A673 (cell line): Measurements from ENCODE around the gene BTBD16. TPM values are rescaled to one million over a fixed set of nuclear protein-coding genes. Genes with fewer than 3 reads are reported as not detected.

Source experiments
- BruUV-seq: library from RNA; stranded (reverse); fragments of 400-500 nt; replicated peaks from 2 replicates; lab custom pipeline; 2021; lab: Mats Ljungman, UMichigan
- CTCF ChIA-PET: fragments of 300-600 bp; sonication (Branson Sonifier 250); formaldehyde crosslinking; loops from one replicate; lab custom pipeline; 2022; ENCODE audit warnings: antibody characterized with exemption; lab: Charles Lee
- POLR2A ChIA-PET: fragments of 300-600 bp; sonication (Branson Sonifier 250); formaldehyde crosslinking; loops from one replicate; lab custom pipeline; 2022; ENCODE audit warnings: antibody characterized with exemption; ENCODE audit not compliant: low non-redundant PET; lab: Charles Lee
- DNase-seq: peaks from one replicate; pipeline ENCODE4 v3.0.0-alpha.2; 2015; ENCODE audit warnings: low spot score
- H3K27ac ChIP-seq: fragments of 200-600 bp; sonication (generic); 2 replicates; pipeline ENCODE4 v1.5.1; 2016; ENCODE audit warnings: mixed run types, low read depth, mild to moderate bottlenecking, mixed read lengths, antibody characterized with exemption, low read length; ENCODE audit not compliant: poor library complexity, severe bottlenecking
- H3K27me3 ChIP-seq: fragments of 200-600 bp; sonication (generic); replicated peaks from 2 replicates; pipeline ENCODE4 v1.6.1; 2017; ENCODE audit warnings: mixed run types, low read depth, mild to moderate bottlenecking, mixed read lengths, antibody characterized with exemption, low read length; ENCODE audit not compliant: insufficient read depth, poor library complexity
- H3K36me3 ChIP-seq: fragments of 200-600 bp; sonication (generic); 2 replicates; pipeline ENCODE4 v1.6.1; 2016; ENCODE audit warnings: mixed run types, mild to moderate bottlenecking, mixed read lengths, antibody characterized with exemption, low read length; ENCODE audit not compliant: insufficient read depth, poor library complexity, severe bottlenecking
- H3K4me1 ChIP-seq: fragments of 200-600 bp; sonication (generic); 2 replicates; pipeline ENCODE4 v1.6.1; 2017; ENCODE audit warnings: mixed run types, mild to moderate bottlenecking, mixed read lengths, antibody characterized with exemption, low read length; ENCODE audit not compliant: insufficient read depth, poor library complexity, severe bottlenecking
- H3K4me3 ChIP-seq: fragments of 200-600 bp; sonication (generic); 2 replicates; pipeline ENCODE4 v1.5.1; 2016; ENCODE audit warnings: low read depth, mixed run types, mild to moderate bottlenecking, mixed read lengths, low read length; ENCODE audit not compliant: poor library complexity, severe bottlenecking
- H3K9me3 ChIP-seq: fragments of 200-600 bp; sonication (generic); 2 replicates; pipeline ENCODE4 v1.6.1; 2016; ENCODE audit warnings: mixed run types, low read depth, mild to moderate bottlenecking, mixed read lengths, antibody characterized with exemption, low read length; ENCODE audit not compliant: poor library complexity, severe bottlenecking
- CTCF ChIP-seq: fragments of 300-800, 200-600 bp; sonication (generic); conservative IDR thresholded peaks from 2 replicates; pipeline ENCODE4 v1.5.1; 2017; ENCODE audit warnings: low read depth, mild to moderate bottlenecking, antibody characterized with exemption, low read length, moderate library complexity, mixed read lengths
- EZH2 ChIP-seq: fragments of 200-600 bp; sonication (generic); IDR thresholded peaks from 2 replicates; pipeline ENCODE4 v1.6.1; 2017; ENCODE audit warnings: borderline replicate concordance, low read depth, mild to moderate bottlenecking, mixed read lengths, antibody characterized with exemption, low read length; ENCODE audit not compliant: poor library complexity, severe bottlenecking
- intact Hi-C: fragments of 100-400 bp; cut with micrococcal nuclease; formaldehyde crosslinking; loops from one replicate; pipeline ENCODE4 v1.10.0; 2022; ENCODE audit not compliant: unreplicated experiment
- total RNA-seq: library from RNA; stranded (reverse); gene quantifications from 2 replicates; pipeline ENCODE4 v1.2.3, GENCODE V29; 2021

The BTBD16 gene
- total RNA-seq, 1 experiment from 2014 or later: not detected

- intact Hi-C loops: no loop called here
- Histone ChIP-seq H3K4me1 (no peaks in the 10 kb centered on the region), H3K27ac (no peak overlapping the region), H3K9me3 (peaks cover 17% of the 10 kb centered on the region), H3K36me3 (no peaks in the 10 kb centered on the region), H3K4me3 (no peak overlapping the region), H3K27me3 (peaks cover 11% of the 10 kb centered on the region)
- ChIA-PET POLR2A (no interaction called here), CTCF (interaction anchor here (0.8 kb wide), 1 partner anchor 10 kb away, joined by 10 read pairs; no protein-coding TSS in a partner anchor)
- TF ChIP-seq EZH2: no peak
- BruUV-seq: no TSS peak
- DNase-seq: no peak
These were observed 12.7 kb upstream of the BTBD16 start for GRCh38 chr10:122258136-122259074.

GRCh38 chr10:122259075-122259466 is 12.0 kb upstream of the BTBD16 start:
- H3K27ac ChIP-seq: no peak overlapping the region
- CTCF ChIA-PET: interaction anchor here (0.8 kb wide), 1 partner anchor 9 kb away, joined by 10 read pairs; no protein-coding TSS in a partner anchor
- intact Hi-C loops: no loop called here
- H3K4me3 ChIP-seq: no peak overlapping the region
- H3K27me3 ChIP-seq: peaks cover 12% of the 10 kb centered on the region
- TF ChIP-seq EZH2 (no peak), CTCF (no peak)
- POLR2A ChIA-PET: no interaction called here
- no peak for DNase-seq
- H3K36me3 ChIP-seq: no peaks in the 10 kb centered on the region
- no TSS peak for BruUV-seq
- peaks cover 17% of the 10 kb centered on the region for H3K9me3 ChIP-seq
- H3K4me1 ChIP-seq: no peaks in the 10 kb centered on the region

- DNase-seq: no peak
- H3K4me1 ChIP-seq: no peaks in the 10 kb centered on the region
- peaks cover 17% of the 10 kb centered on the region for H3K9me3 ChIP-seq
- no TSS peak for BruUV-seq
- TF ChIP-seq CTCF: no peak
- TF ChIP-seq EZH2: no peak
- ChIA-PET POLR2A (no interaction called here), CTCF (no interaction called here)
- H3K27me3 ChIP-seq: peaks cover 8% of the 10 kb centered on the region
- H3K36me3 ChIP-seq: no peaks in the 10 kb centered on the region
- no peak overlapping the region for H3K27ac ChIP-seq
- intact Hi-C loops: no loop called here
- H3K4me3 ChIP-seq: no peak overlapping the region
These were observed 9.5 kb upstream of the BTBD16 start for GRCh38 chr10:122261584-122261983.
